ENCODE results near the gene CELF3.
A peak's percentile ranks its signal among the peaks of the same experiment; 100 is the strongest.
"Not testable (repeated sequence)": the region's sequence is repeated elsewhere in the genome, so short reads cannot be mapped to it uniquely, and the experiment has no call there.

Gene CELF3

DNA sequence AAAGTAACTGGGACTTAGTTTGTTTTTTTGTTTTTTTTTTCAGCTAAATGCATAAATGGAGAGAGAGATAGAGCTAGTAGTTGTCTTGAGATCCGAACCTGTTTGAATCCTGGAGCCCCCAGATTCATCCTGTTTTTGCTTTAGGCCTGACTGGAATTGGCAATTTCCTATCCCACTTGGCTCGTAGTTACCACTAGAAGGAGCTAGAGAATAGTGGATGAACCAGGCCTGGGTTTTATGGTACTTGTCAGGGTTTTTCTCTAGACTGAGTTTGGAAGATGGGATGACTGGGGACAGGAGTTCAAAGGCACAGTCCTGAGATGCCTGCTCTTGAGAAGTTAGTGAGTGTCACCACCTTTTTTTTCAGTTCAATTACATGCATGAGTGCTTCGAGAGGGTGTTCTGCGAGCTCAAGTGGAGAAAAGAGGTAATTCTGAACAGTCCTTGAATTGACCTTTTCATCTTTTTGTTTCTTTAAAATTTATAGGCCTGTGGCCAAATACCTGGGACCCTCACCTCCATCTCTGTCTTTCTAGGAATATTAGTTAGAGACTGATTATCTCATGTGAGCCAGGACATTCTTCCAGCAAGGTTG is 23.4 kb downstream of the CELF3 start:
- peak; percentile 58 to 63 for DNase-seq

DNA sequence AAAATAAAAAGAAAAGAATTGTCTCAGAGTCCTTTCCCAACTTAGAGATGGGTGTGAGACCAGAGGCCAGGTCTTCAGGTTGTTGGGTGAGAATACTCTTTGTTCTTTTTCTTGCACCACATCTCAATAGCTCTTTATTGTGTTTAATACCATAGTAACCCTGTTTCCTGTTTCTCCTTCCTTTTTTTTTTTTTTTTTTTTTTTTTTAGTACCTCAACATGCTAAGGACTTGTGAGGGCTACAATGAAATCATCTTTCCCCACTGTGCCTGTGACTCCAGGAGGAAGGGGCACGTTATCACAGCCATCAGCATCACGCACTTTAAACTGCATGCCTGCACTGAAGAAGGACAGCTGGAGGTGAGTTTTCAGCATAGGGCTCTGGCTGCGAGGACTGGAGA is 24.4 kb downstream of the CELF3 start:
- DNase-seq: no peak

DNA sequence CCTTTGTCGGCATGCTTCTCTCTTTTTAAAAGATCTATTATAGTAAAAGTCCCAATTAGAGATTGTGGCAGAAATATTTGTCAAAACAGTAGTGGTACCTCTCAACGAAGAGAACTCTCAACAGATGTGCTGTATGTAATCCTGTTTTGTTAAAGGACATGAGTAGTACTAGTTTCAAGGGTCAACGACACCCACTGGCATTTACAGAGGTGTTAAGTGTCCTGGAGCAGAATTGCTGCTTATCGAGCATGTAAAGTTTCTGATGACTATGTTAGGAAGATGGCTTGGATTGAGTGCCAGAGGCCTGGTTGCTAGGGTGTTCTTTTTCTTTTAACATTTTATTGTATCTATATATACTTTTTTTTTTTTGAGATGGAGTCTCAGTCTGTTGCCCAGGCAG is 27.1 kb downstream of the CELF3 start:
- no peak for DNase-seq

DNA sequence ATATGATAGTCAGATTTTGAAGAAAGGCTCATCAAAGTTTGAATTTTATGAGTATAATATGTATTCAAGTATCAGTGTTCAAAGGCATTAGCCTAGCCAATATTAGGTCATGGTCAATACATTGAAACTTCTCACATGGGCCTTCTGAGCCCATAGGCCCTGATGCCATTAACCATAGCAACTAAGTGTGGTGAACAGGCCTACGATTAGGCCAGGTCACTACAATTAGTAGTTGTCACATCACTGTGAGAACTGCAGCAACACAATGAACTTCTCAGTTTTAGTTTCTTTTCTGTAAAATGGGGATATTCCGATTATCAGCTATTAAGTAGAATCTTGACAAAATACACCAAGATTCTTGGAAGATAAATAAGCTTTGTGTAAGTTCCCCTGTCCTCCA is 30.0 kb downstream of the CELF3 start:
- DNase-seq: no peak

DNA sequence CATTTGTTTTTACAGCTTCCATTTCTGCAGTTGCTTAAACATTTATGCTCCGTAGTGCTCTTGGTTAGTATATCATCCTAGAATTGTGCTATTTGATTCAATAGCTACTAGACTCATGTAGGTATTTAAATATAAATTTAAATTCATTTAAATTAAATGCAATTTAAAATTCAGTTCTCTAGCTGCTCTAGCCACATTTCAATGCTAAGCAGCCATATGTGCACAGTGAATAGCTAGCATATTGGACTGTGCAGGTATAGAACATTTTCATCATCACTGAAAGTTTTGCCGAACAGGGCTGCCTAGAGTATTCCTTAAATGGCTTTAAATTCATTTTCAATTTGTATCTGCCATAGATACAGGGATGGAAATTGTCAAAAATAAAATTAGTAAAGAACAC is 32.5 kb downstream of the CELF3 start:
- DNase-seq: no peak

DNA sequence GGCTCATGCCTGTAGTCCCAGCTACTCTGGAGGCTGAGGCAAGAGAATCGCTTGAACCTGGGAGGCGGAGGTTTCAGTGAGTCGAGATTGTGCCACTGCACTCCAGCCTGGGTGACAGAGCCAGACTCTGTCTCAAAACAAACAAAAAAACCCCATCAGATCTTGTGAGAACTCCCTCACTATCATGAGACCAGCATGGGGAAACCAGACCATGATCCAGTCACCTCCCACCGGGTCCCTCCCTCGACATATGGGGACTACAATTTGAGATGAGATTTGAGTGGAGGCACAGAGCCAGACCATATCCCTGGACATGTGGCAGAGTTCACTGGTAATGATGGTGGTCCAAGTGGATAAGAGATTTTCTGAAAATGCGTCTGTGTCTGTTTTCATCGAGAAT is 33.7 kb downstream of the CELF3 start:
- not testable (repeated sequence) for DNase-seq

DNA sequence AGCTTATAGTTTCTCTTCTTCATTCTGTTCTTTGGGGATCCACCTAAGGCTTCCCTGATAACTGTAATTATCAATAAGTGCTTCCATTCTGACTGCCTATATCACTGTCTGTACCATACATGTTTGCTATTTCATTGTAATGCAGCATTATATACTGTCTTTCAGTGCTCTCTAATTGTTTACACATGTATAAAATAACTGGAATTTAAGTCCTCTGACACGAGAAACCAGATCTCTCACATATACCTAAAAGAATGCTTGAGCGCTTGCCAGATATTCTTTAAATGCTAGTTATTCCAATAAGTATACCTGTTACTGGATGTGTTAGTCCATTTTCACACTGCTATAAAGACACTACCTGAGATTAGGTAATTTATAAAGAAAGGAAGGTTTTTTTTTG is 34.7 kb downstream of the CELF3 start:
- DNase-seq: no peak

DNA sequence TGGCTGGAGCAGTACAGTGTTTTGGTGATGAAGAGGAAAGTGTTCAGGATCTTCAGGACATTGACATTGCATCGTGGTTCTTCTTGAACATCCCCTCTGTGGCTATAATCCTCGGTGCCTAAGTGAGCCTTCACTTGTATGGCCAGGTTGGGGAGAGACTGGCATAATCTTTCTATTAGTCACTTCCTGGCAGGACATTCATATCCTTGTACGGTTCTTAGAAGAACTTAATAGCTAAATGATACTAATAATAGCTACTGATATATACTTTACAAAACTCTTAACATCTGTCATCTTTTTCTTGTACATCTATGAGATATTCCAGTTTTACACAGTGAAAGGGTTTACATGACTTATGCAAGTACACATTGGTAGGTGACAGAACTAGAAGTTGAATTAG is 35.8 kb downstream of the CELF3 start:
- no peak for DNase-seq

DNA sequence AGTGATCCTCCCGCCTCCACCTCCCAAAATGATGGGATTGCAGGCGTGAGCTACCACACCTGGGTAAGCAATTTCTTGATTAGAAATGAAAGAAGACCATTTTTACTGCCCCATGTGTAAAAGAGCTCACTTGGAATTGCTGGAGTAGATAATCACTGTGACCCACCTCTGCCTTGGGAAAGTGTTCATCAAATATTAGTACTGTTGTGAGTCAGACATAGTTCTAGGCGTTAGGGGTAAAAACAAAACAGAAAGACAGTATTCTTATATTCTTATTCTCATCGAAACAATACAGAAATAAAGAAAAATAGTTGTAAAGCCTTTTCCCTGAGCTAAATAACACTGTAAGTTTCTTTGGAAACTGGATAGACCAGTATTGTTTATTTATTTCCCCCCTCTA is 36.2 kb downstream of the CELF3 start:
- no peak for DNase-seq

DNA sequence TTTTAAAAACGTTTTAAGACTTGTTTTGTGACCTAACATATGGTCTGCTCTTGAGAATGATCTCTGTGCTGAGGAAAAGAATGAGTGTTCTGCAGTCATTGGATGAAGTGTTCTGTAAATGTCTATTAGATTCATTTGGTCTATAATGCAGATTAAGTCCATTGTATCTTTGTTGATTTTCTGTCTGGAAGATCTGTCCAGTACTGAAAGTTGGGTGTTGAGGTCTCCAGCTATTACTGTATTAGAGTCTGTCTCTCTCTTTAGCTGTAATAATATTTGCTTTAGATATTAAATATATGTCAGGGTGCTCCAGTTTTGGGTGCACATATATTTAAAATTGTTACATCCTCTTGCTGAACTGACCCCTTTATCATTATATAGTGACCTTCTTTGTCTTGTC is 43.2 kb downstream of the CELF3 start:
- no peak for DNase-seq

DNA sequence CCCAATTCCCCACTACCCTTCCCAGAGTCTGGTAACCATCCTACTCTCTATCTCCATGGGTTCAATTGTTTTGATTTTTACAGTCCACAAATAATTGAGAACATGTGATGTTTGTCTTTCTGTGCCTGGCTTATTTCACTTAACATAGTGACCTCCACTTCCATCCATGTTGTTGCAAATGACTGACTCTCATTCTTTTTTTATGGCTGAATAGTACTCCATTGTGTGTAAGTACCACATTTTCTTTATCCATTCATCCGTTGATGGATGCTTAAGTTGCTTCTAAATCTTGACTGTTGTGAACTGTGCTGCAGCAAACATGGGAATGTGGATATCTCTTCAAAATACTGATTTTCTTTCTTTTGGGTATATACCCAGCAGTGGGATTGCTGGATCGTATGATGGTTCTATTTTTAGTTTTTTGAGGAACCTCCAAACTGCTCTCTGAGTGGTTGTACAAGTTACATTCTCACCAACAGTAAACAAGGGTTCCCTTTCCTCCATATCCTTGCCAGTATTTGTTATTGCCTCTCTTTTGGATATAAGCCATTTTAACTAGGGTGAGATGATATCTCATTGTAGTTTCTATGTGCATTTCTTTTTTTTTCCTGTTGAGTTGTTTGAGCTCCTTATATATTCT is 46.4 kb downstream of the CELF3 start:
- DNase-seq: not testable (repeated sequence)

DNA sequence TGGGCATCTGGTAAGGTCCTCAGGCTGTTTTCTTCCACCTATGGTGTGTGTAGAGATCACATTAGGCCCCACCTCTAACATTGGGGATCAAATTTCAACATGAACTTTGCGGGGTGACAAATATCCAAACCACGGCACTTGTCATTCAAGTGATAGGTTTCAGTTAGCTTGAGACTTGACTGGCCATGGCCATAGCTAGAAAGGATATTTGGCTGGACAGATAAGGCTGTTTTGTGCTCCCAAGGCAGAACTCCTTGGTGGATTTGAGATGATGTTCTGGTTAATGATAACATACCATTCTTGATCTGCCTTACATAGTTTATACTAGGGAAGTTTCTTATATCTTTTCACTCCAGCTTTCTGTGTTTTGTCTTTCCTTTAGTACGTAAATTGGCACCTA is 48.5 kb downstream of the CELF3 start:
- DNase-seq: no peak

DNA sequence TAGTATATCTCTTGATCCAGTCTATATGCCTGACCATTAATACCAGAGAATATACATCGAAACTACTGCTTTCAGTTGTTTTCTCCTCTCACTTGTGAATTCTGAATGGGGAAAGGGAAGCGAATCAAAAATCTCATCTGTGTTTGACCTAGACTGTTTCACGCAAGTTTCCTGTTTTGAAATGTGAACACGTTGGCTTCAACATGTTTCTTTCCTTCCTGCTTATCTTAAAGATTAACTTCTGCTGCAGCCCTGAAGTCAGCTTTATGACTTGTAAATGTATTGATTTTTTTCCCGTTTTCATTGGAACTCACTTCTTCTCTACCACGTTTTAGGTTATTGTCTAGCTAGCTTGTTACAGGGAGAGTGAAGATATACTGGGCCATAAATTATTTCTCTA is 54.9 kb downstream of the CELF3 start:
- no peak for DNase-seq

DNA sequence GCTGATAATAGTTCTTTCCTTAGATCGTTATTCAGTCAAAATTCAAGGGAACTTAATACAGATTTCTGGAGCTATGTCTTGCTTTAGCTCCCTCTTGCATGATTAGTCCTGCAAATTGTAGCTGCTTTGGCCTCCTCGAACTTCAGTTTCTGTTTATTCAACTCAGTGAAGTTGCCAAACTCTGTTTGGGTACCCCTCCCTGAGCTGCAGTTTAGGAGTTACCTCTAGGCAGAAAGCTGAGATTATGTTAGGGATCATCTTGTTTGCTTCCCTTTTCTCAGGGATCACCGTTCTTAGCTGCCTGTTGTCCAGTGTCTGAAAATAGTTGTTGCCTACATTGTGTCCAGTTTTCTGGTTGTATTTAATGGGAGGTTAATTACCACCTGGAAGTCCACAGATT is 61.2 kb downstream of the CELF3 start:
- DNase-seq: no peak

DNA sequence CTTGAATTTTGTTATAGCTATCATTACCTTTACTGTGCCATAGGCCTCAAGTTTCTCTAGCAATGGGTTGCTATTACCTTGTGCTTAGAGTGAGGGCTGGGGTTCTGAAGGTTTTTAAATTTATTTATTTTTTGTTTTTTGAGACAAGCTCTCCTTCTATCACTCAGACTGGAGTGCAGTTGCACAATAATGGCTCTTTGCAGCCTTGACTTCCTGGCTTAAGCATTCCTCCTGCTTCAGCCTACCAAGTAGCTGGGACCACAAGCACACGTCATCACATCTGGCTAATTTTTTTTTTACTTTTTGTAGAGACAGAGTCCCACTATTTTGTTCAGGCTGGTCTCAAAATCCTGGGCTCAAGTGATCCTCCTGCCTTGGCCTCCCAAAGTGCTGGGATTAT is 63.2 kb downstream of the CELF3 start:
- no peak for DNase-seq
